Mesendoderm (in vitro differentiated cells): ENCODE results near the gene SFMBT2.

Experiments used
- DNase-seq: peaks from one replicate; pipeline ENCODE4 v3.0.0; 2013
- H2AK5ac ChIP-seq: 2 replicates; pipeline ENCODE4 v1.6.1; 2013; ENCODE audit warnings: low read length, inconsistent platforms
- H2BK120ac ChIP-seq: 2 replicates; pipeline ENCODE4 v1.6.1; 2013; ENCODE audit warnings: low read depth, mild to moderate bottlenecking, low read length, moderate library complexity, mixed read lengths
- H2BK15ac ChIP-seq: replicated peaks from 2 replicates; pipeline ENCODE4 v1.6.1; 2013; ENCODE audit warnings: low read depth, mild to moderate bottlenecking, moderate library complexity
- H2BK5ac ChIP-seq: 2 replicates; pipeline ENCODE4 v1.6.1; 2013; ENCODE audit warnings: low read length, inconsistent platforms
- H3K18ac ChIP-seq: 2 replicates; pipeline ENCODE4 v1.6.1; 2013; ENCODE audit warnings: mild to moderate bottlenecking, low read length, mixed read lengths
- H3K23ac ChIP-seq: one replicate; pipeline ENCODE4 v1.6.1; 2013; ENCODE audit warnings: low read length
- H3K27ac ChIP-seq: 2 replicates; pipeline ENCODE4 v1.5.1; 2013; ENCODE audit warnings: low read depth, mild to moderate bottlenecking, inconsistent platforms, low read length, moderate library complexity
- H3K27me3 ChIP-seq: 2 replicates; pipeline ENCODE4 v1.6.1; 2013; ENCODE audit warnings: low read length, control low read depth, mild to moderate bottlenecking, inconsistent platforms; ENCODE audit not compliant: insufficient read depth, poor library complexity
- H3K36me3 ChIP-seq: 2 replicates; pipeline ENCODE4 v1.6.1; 2013; ENCODE audit warnings: low read length, inconsistent platforms; ENCODE audit not compliant: control insufficient read depth, insufficient read depth
- H3K4ac ChIP-seq: one replicate; pipeline ENCODE4 v1.6.1; 2013; ENCODE audit warnings: low read depth, mild to moderate bottlenecking, low read length, moderate library complexity
- H3K4me1 ChIP-seq: 2 replicates; pipeline ENCODE4 v1.6.1; 2013; ENCODE audit warnings: low read depth, low read length, inconsistent platforms; ENCODE audit not compliant: control insufficient read depth
- H3K4me2 ChIP-seq: 2 replicates; pipeline ENCODE4 v1.6.1; 2013; ENCODE audit warnings: low read length
- H3K4me3 ChIP-seq: 2 replicates; pipeline ENCODE4 v1.5.1; 2013; ENCODE audit warnings: mild to moderate bottlenecking, low read length
- H3K56ac ChIP-seq: one replicate; pipeline ENCODE4 v1.6.1; 2013; ENCODE audit warnings: low read length
- H3K79me1 ChIP-seq: 2 replicates; pipeline ENCODE4 v1.6.1; 2013; ENCODE audit warnings: low read length, inconsistent platforms
- H3K79me2 ChIP-seq: 2 replicates; pipeline ENCODE4 v1.6.1; 2013; ENCODE audit warnings: mild to moderate bottlenecking, low read length; ENCODE audit not compliant: control insufficient read depth, insufficient read depth
- H3K9ac ChIP-seq: 2 replicates; pipeline ENCODE4 v1.6.1; 2013; ENCODE audit warnings: low read length, inconsistent platforms
- H4K5ac ChIP-seq: one replicate; pipeline ENCODE4 v1.6.1; 2013; ENCODE audit warnings: low read length
- H4K8ac ChIP-seq: one replicate; pipeline ENCODE4 v1.6.1; 2013; ENCODE audit warnings: low read depth, mild to moderate bottlenecking, control low read depth, low read length, moderate library complexity
- WGBS: extraction: QIAGEN DNeasy Blood & Tissue Kit; methylation state at CpG from one replicate; pipeline ENCODE4 v1.1.7; 2013; ENCODE audit warnings: low lambda C conversion rate, missing lambda C conversion rate; ENCODE audit not compliant: insufficient coverage; ENCODE audit errors: extremely low coverage; 5-methylcytosine and 5-hydroxymethylcytosine counted together

SFMBT2 gene

GRCh38 chr10:7327885-7328284 lies 82.9 kb downstream of the SFMBT2 start:
- Histone ChIP-seq H4K8ac (no peak overlapping the region), H3K79me1 (no peaks in the 10 kb centered on the region), H3K27me3 (no peaks in the 10 kb centered on the region), H3K4me2 (no peak overlapping the region), H3K4me1 (no peaks in the 10 kb centered on the region), H3K9ac (no peak overlapping the region), H2AK5ac (no peak overlapping the region), H4K5ac (no peak overlapping the region), H3K36me3 (no peaks in the 10 kb centered on the region), H2BK120ac (no peak overlapping the region), H2BK5ac (no peak overlapping the region), H3K18ac (no peak overlapping the region), H3K4ac (no peak overlapping the region), H3K56ac (no peak overlapping the region), H3K79me2 (no peaks in the 10 kb centered on the region), H3K4me3 (no peak overlapping the region), H3K23ac (no peak overlapping the region), H2BK15ac (no peak overlapping the region), H3K27ac (no peak overlapping the region)
- no CpG with 5 or more reads among the region's 3 CpGs for WGBS
- DNase-seq = no peak

GRCh38 chr10:7322623-7323022 lies 88.2 kb downstream of the SFMBT2 start:
- Histone ChIP-seq H3K23ac (no peak overlapping the region), H3K18ac (no peak overlapping the region), H3K36me3 (no peaks in the 10 kb centered on the region), H3K56ac (no peak overlapping the region), H3K27ac (no peak overlapping the region), H3K4me2 (no peak overlapping the region), H3K4me1 (no peaks in the 10 kb centered on the region), H4K8ac (no peak overlapping the region), H3K4me3 (no peak overlapping the region), H2BK120ac (no peak overlapping the region), H2BK5ac (no peak overlapping the region), H3K79me2 (no peaks in the 10 kb centered on the region), H2AK5ac (no peak overlapping the region), H3K79me1 (no peaks in the 10 kb centered on the region), H3K4ac (no peak overlapping the region), H3K27me3 (no peaks in the 10 kb centered on the region), H2BK15ac (no peak overlapping the region), H3K9ac (no peak overlapping the region), H4K5ac (no peak overlapping the region)
- no peak for DNase-seq
- WGBS = no CpG with 5 or more reads among the region's 1 CpG

- H3K4me1 ChIP-seq = no peaks in the 10 kb centered on the region
- H3K4me2 ChIP-seq = no peak overlapping the region
- no peak overlapping the region for H2BK15ac ChIP-seq
- H3K4ac ChIP-seq = no peak overlapping the region
- H3K9ac ChIP-seq = no peak overlapping the region
- H2BK5ac ChIP-seq = no peak overlapping the region
- no peak overlapping the region for H3K27ac ChIP-seq
- H4K5ac ChIP-seq = no peak overlapping the region
- no peaks in the 10 kb centered on the region for H3K79me1 ChIP-seq
- no peak overlapping the region for H2AK5ac ChIP-seq
- H3K23ac ChIP-seq = no peak overlapping the region
- no peaks in the 10 kb centered on the region for H3K27me3 ChIP-seq
- no peak overlapping the region for H4K8ac ChIP-seq
- H3K79me2 ChIP-seq = no peaks in the 10 kb centered on the region
- no CpG with 5 or more reads among the region's 7 CpGs for WGBS
- H3K56ac ChIP-seq = no peak overlapping the region
- no peak for DNase-seq
- H3K36me3 ChIP-seq = no peaks in the 10 kb centered on the region
- H2BK120ac ChIP-seq = no peak overlapping the region
- H3K18ac ChIP-seq = no peak overlapping the region
- H3K4me3 ChIP-seq = no peak overlapping the region
Measured at GRCh38 chr10:7320072-7320471, 90.8 kb downstream of the SFMBT2 start.

DNA sequence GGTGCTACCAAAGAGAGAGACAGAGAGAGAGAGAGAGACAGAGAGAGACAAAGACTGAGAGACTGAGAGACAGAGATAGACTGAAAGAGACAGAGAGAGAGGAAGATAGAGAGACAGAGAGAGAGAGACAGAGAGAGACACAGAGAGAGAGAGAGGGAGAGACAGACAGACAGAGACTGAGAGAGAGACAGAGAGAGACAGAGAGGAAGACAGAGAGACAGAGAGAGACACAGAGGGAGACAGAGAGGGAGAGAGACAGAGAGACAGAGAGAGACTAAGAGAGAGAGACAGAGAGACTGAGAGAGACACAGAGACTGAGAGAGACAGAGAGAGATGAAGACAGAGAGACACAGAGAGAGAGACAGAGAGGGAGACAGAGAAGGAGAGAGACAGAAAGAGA lies 91.2 kb downstream of the SFMBT2 start:
- H3K27me3 ChIP-seq = no peaks in the 10 kb centered on the region
- no peak overlapping the region for H3K4me2 ChIP-seq
- H2BK15ac ChIP-seq = no peak overlapping the region
- no peak overlapping the region for H3K27ac ChIP-seq
- H3K79me2 ChIP-seq = no peaks in the 10 kb centered on the region
- H2AK5ac ChIP-seq = no peak overlapping the region
- H3K79me1 ChIP-seq = no peaks in the 10 kb centered on the region
- no peaks in the 10 kb centered on the region for H3K36me3 ChIP-seq
- no peak overlapping the region for H3K4me3 ChIP-seq
- no peak overlapping the region for H2BK120ac ChIP-seq
- H3K9ac ChIP-seq = no peak overlapping the region
- no peak overlapping the region for H3K56ac ChIP-seq
- H2BK5ac ChIP-seq = no peak overlapping the region
- no peak overlapping the region for H3K18ac ChIP-seq
- no peak overlapping the region for H4K8ac ChIP-seq
- DNase-seq = no peak
- no peak overlapping the region for H3K4ac ChIP-seq
- H4K5ac ChIP-seq = no peak overlapping the region
- H3K4me1 ChIP-seq = no peaks in the 10 kb centered on the region
- H3K23ac ChIP-seq = no peak overlapping the region

DNA sequence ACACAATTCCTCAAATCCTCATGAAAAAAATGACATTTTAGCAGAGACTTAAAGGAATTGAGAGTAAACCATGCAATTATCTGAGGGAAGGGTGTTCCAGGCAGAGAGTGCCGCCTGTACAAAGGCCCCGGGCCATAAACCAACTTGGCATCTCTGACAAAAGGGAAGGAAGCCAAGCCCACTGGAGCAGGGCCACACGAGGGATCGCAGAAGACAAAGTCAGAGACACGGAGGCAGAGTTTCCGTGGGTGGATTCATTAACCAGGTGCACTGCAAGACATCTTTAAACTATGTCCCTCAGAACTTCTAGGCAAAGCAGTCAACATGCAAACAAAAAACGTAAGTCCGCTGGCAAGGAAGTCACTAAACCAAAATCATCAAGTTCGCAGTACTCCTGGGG lies 92.0 kb downstream of the SFMBT2 start:
- H3K27me3 ChIP-seq = no peaks in the 10 kb centered on the region
- no peak overlapping the region for H3K4ac ChIP-seq
- H2BK120ac ChIP-seq = no peak overlapping the region
- H3K9ac ChIP-seq = no peak overlapping the region
- no peak overlapping the region for H3K4me3 ChIP-seq
- no peak for DNase-seq
- H2AK5ac ChIP-seq = no peak overlapping the region
- no peak overlapping the region for H4K5ac ChIP-seq
- no peak overlapping the region for H3K23ac ChIP-seq
- H3K36me3 ChIP-seq = no peaks in the 10 kb centered on the region
- no peaks in the 10 kb centered on the region for H3K79me1 ChIP-seq
- no peak overlapping the region for H3K4me2 ChIP-seq
- H4K8ac ChIP-seq = no peak overlapping the region
- H3K56ac ChIP-seq = no peak overlapping the region
- no CpG with 5 or more reads among the region's 9 CpGs for WGBS
- no peak overlapping the region for H3K27ac ChIP-seq
- no peak overlapping the region for H3K18ac ChIP-seq
- no peaks in the 10 kb centered on the region for H3K4me1 ChIP-seq
- no peaks in the 10 kb centered on the region for H3K79me2 ChIP-seq
- H2BK15ac ChIP-seq = no peak overlapping the region
- no peak overlapping the region for H2BK5ac ChIP-seq

DNA sequence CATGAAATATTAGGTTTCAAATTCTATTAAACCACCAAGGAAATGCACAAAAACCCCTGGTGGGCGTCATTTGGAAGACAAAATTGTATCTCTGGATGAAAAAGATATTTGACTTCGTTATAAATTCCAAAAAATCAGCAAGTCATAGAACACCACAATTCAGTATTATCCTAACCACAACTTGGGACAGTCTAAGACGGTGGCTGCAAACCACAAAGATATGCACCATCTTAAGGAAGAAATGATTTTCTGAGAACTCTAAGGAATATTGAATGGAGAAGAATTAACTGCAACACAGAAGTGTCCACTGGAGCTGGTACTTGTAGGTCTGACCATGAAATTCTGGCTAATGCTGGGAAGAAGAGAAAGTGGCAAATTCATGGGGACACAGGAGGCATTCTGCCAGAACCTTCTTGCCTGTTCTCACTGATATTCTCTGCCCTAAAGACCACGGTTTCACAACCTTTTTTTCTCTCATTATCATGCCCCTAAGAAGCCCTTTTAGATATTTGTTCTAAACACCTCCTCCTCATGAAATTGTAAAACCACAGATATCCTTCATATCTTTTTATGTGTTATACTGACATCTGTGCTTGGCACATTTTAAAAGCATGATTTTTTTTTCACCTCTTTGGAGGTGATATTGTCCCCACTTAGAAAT lies 92.9 kb downstream of the SFMBT2 start:
- Histone ChIP-seq H3K4me2 (no peak overlapping the region), H2BK15ac (no peak overlapping the region), H3K27ac (no peak overlapping the region), H3K9ac (no peak overlapping the region), H2BK120ac (no peak overlapping the region), H3K4me1 (no peaks in the 10 kb centered on the region), H2AK5ac (no peak overlapping the region), H3K27me3 (no peaks in the 10 kb centered on the region), H3K79me1 (no peaks in the 10 kb centered on the region), H3K23ac (no peak overlapping the region), H3K4ac (no peak overlapping the region), H2BK5ac (no peak overlapping the region), H3K18ac (no peak overlapping the region), H3K56ac (no peak overlapping the region), H3K36me3 (no peaks in the 10 kb centered on the region), H3K79me2 (no peaks in the 10 kb centered on the region), H4K5ac (no peak overlapping the region), H3K4me3 (no peak overlapping the region), H4K8ac (no peak overlapping the region)
- WGBS = no CpG with 5 or more reads among the region's 4 CpGs
- DNase-seq = no peak
